ENCODE results near the gene ABCC6.
"Not testable (repeated sequence)": the region's sequence is repeated elsewhere in the genome, so short reads cannot be mapped to it uniquely, and the experiment has no call there.

ABCC6 gene

DNA sequence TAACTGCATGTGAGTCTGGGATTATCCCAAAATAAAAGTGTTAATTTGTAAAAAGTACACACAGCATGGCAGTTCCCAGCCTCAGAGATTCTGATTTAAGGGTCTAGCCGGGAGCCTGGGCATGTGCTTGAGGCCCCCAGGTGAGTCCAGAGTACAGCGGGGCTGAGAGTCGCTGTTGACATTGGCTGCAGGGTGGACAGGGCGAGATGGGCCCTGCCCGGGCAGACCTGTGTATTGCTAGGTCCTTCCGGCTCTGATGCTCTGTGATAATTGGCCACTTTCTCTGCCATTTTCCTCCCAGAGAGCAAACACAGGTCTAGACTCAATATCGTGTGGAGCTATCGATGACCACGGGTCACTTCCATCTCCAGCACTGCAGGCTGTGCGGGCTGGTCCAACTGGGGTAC, 73.6 kb downstream of the ABCC6 start:
- Mint-ChIP-seq H3K4me1 (no peaks in the 10 kb centered on the region), H3K27ac (ENCODE audit: low read depth) (no peak overlapping the region), H3K27me3 (no peaks in the 10 kb centered on the region), H3K36me3 (ENCODE audit: insufficient read depth) (peaks cover 2% of the 10 kb centered on the region), H3K9me3 (no peaks in the 10 kb centered on the region), H3K4me3 (no peak overlapping the region)
- DNase-seq (ENCODE audit: low spot score in 2 of 2) = no peak
- no peak for ATAC-seq (replicated peaks; ENCODE audit: extremely low read depth, poor library complexity, severe bottlenecking)

DNA sequence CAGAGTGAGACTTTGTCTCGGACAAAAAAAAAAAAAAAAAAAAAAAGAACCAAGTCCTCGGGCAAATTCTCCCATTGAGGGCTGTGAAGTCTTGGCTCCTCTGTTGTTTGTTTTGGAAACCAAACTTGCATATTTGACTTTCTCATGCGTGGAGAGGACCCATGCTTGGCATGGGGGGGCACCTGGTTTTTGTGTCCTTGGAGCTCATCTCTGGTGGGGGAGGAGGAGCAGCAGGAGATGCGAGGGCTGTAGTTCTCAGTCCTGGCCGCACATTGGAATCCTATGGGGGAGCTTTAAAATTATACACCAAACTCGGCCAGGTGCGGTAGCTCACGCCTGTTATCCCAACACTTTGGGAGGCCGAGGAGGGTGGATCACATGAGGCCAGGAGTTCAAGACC, 74.5 kb downstream of the ABCC6 start:
- H3K4me1 Mint-ChIP-seq = no peaks in the 10 kb centered on the region
- H3K4me3 Mint-ChIP-seq = no peak overlapping the region
- DNase-seq (ENCODE audit: low spot score in 2 of 2) = no peak
- H3K9me3 Mint-ChIP-seq = no peaks in the 10 kb centered on the region
- no peaks in the 10 kb centered on the region for H3K27me3 Mint-ChIP-seq
- no peak overlapping the region for H3K27ac Mint-ChIP-seq (ENCODE audit: low read depth)
- no peak for ATAC-seq (replicated peaks; ENCODE audit: extremely low read depth, poor library complexity, severe bottlenecking)
- peaks cover 2% of the 10 kb centered on the region for H3K36me3 Mint-ChIP-seq (ENCODE audit: insufficient read depth)

DNA sequence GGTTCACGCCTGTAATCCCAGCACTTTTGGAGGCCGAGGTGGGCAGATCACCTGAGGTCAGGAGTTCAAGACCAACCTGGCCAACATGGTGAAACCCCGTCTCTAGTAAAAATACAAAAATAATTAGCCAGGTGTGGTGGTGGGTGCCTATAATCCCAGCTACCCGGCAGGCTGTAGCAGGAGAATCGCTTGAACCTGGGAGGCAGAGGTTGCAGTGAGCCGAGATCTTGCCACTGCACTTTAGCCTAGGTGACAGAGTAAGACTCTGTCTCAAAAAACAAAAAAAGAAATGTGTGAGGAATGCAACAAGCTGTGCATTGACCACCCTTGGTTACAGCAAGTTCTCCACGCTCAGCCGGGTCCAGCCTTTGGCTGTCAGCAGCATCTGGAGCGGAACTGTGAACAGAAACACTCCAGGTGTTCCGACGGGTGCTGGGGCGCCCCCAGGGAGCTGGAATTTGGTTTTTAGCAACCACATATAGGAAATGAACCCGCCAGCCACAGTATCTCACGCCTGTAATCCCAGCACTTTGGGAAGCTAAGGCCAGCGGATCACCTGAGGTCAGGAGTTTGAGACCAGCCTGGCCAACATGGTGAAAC, 75.2 kb downstream of the ABCC6 start:
- not testable (repeated sequence) for ATAC-seq (replicated peaks; ENCODE audit: extremely low read depth, poor library complexity, severe bottlenecking); H3K4me3 Mint-ChIP-seq; H3K27me3 Mint-ChIP-seq; H3K27ac Mint-ChIP-seq (ENCODE audit: low read depth); H3K9me3 Mint-ChIP-seq; DNase-seq (ENCODE audit: low spot score in 2 of 2); H3K36me3 Mint-ChIP-seq (ENCODE audit: insufficient read depth); H3K4me1 Mint-ChIP-seq

DNA sequence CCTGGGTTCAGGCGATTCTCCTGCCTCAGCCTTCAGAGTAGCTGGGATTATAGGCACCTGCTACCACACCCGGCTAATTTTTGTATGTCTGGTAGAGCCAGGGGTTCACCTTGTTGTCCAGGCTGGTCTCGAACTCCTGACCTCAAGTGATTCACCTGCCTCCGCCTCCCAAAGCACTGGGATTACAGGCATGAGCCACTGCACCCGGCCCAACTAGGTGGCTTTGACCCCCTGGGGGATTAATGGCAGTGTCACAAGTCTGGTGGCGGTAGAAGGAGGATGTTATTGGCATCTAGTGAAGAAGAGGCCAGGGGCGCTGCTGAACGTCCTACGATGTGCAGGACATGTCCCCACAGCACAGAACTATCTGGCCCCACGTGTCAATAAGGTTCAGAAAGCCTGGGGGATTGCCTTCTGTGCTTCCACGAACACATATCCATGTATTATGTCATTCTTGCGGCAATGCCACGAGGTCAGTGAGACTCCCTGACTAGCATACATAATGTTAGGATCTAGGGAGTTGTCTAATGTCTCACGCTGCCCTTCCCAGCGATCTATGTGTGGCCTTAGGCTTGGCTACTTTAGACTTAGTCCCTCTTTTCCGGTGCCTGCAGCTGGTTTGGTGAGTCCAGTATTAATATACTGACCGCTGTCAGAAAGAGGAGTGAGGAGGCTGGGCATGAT, 75.8 kb downstream of the ABCC6 start:
- peaks cover 6% of the 10 kb centered on the region for H3K36me3 Mint-ChIP-seq (ENCODE audit: insufficient read depth)
- H3K27ac Mint-ChIP-seq (ENCODE audit: low read depth) = no peak overlapping the region
- no peak overlapping the region for H3K4me3 Mint-ChIP-seq
- no peak for DNase-seq (ENCODE audit: low spot score in 2 of 2)
- no peak for ATAC-seq (replicated peaks; ENCODE audit: extremely low read depth, poor library complexity, severe bottlenecking)
- no peaks in the 10 kb centered on the region for H3K9me3 Mint-ChIP-seq
- no peaks in the 10 kb centered on the region for H3K4me1 Mint-ChIP-seq
- H3K27me3 Mint-ChIP-seq = no peaks in the 10 kb centered on the region

DNA sequence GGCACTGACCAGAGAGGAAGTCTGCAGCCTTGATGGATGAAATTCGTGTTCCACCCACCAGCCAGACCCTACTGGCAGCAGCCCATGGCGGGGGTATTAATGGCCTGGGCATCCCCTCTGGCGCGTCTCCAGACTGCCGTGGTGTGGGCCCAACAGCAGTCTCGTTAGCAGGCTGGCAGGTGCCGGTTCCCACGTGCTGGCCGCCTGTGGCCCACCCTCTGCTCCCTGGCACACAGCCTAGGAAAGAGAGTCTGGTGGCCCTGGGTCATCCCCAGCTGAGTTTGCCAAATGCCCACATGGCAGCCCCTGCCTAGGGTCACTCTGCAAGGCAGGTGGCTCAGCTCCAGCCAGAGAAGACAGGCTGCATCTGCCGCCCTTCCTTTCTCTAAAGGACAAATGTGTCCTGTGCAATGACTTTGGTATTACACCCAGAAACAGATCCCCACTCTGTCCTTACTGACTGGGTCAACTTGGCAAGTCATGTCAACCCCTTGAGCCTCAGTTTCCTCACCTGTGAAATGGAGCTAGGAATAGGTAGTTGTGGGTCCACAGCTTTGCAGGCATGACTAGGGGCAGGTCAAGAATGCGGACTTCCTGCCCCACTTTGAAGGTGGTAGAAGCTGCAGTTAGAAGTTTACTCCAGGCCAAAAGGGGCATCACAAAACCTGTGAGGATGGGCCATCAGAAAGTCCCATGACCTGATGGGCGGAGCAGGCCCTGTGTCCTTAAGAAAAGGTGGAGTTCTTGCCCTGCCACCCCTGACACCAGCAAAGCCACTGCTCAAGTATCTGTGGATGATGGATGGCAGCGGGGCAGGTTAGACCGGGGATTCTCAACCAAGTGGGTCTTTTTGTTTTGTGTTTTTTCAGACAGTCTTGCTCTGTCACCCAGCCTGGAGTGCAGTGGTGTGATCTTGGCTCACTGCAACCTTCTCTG, 76.6 kb downstream of the ABCC6 start:
- H3K36me3 Mint-ChIP-seq (ENCODE audit: insufficient read depth) = peaks cover 11% of the 10 kb centered on the region
- H3K27me3 Mint-ChIP-seq = no peaks in the 10 kb centered on the region
- DNase-seq (ENCODE audit: low spot score in 2 of 2) = no peak
- ATAC-seq (replicated peaks; ENCODE audit: extremely low read depth, poor library complexity, severe bottlenecking) = no peak
- H3K9me3 Mint-ChIP-seq = no peaks in the 10 kb centered on the region
- no peaks in the 10 kb centered on the region for H3K4me1 Mint-ChIP-seq
- H3K27ac Mint-ChIP-seq (ENCODE audit: low read depth) = no peak overlapping the region
- no peak overlapping the region for H3K4me3 Mint-ChIP-seq

DNA sequence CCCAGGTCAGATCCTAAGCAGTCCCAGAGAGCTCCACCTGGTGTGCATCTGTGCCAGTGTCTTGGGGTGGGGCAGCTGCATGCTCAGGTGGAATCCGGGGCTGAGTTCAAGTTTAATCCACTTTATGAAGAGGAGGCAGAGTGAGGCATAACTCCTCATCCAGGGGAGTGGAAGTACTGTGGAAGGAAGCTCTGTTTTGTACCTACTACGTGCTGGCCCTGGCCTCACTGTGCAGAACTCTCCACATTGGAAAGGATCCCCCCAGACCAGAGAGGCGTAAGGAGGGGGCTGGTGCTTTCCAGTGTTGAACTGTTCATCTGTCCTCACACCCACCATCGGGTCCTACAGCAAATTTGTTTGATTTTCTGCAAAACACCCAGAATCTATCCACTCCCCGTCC, 78.0 kb downstream of the ABCC6 start:
- Mint-ChIP-seq H3K27me3 (no peaks in the 10 kb centered on the region), H3K36me3 (ENCODE audit: insufficient read depth) (peaks cover 19% of the 10 kb centered on the region), H3K9me3 (no peaks in the 10 kb centered on the region), H3K4me3 (no peak overlapping the region), H3K4me1 (no peaks in the 10 kb centered on the region), H3K27ac (ENCODE audit: low read depth) (peak overlapping the region; percentile 77)
- ATAC-seq (replicated peaks; ENCODE audit: extremely low read depth, poor library complexity, severe bottlenecking) (no peak), DNase-seq (ENCODE audit: low spot score in 2 of 2) (no peak)

DNA sequence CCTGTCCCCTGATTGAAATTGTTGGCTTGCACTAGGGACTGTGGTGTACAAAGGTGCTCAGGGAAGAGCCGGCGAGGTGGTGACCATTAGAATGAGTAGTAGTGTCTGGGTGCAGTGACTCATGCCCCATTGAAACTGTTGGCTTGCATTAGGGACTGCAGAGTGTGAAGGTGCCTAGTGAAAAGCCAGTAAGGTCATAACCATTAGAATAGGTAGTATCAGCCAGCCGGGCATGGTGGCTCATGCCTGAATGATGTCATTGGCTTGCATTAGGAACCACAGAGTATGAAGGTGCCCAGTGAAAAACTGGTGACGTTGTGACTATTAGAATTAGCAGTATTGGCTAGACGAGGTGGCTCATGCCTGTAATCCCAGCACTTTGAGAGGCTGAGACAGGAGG, 78.9 kb downstream of the ABCC6 start:
- H3K27ac Mint-ChIP-seq (ENCODE audit: low read depth) = peak overlapping the region; percentile 77
- H3K4me3 Mint-ChIP-seq = no peak overlapping the region
- H3K36me3 Mint-ChIP-seq (ENCODE audit: insufficient read depth) = peaks cover 27% of the 10 kb centered on the region
- no peaks in the 10 kb centered on the region for H3K9me3 Mint-ChIP-seq
- H3K4me1 Mint-ChIP-seq = no peaks in the 10 kb centered on the region
- DNase-seq (ENCODE audit: low spot score in 2 of 2) (no peak), ATAC-seq (replicated peaks; ENCODE audit: extremely low read depth, poor library complexity, severe bottlenecking) (no peak)
- no peaks in the 10 kb centered on the region for H3K27me3 Mint-ChIP-seq

DNA sequence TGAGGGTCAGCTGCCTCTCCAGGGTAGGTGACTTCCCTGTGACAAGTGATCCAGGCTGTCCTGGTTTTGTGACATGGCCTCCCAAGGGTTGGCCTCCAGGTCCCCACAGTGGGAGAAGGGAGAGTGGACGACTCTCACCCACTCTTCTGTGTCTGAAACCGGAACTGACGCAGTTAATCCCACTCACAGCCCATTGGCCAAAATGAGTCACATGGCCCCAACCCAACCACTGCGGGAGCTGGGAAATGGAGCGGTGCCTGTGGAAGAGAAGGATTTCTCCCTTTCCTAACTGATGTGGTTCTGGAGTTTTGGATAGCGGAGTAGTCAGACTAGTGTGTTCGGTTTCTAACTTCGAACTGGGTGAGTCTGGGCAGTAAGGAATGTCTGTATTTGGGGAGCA, 79.4 kb downstream of the ABCC6 start:
- DNase-seq (ENCODE audit: low spot score in 2 of 2) (no peak), ATAC-seq (replicated peaks; ENCODE audit: extremely low read depth, poor library complexity, severe bottlenecking) (no peak)
- no peaks in the 10 kb centered on the region for H3K9me3 Mint-ChIP-seq
- no peak overlapping the region for H3K4me3 Mint-ChIP-seq
- no peaks in the 10 kb centered on the region for H3K4me1 Mint-ChIP-seq
- H3K27ac Mint-ChIP-seq (ENCODE audit: low read depth) = no peak overlapping the region
- no peaks in the 10 kb centered on the region for H3K27me3 Mint-ChIP-seq
- peaks cover 31% of the 10 kb centered on the region for H3K36me3 Mint-ChIP-seq (ENCODE audit: insufficient read depth)

DNA sequence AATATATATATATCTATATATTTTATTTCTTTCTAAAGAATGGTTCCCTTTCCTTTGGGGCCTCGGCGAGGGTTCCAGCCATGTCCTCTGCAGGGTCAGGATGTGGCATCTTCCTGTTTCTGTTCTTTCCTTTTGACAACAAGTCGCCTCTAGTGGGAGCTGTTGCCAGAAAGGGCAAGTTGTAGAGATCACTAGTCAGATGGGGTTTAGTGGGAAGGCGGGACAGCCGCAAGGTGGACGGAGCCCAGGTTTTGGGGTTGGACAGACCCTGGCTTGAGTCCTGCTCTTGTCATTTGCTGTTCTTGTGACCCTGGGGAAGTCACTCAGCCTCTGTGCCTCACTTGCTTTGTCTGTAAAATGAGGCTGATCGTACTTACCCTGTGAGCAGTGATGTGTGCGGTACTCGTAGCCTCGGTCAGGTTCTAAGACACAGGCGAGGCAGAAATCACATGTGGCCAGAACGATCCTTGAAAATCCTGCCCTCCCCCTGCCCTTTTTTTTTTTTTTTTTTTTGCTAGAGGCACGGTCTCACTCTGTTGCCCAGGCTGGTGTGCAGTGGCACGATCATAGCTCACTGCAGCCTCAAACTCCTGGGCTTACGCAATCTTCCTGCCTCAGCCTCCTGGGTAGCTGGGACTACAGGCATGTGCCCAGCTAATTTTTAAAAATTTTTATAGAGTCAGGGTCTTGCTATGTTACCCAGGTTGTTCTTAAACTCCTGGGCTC, 80.1 kb downstream of the ABCC6 start:
- no peak for DNase-seq (ENCODE audit: low spot score in 2 of 2)
- Mint-ChIP-seq H3K27me3 (no peaks in the 10 kb centered on the region), H3K36me3 (ENCODE audit: insufficient read depth) (peaks cover 38% of the 10 kb centered on the region), H3K27ac (ENCODE audit: low read depth) (no peak overlapping the region), H3K9me3 (no peaks in the 10 kb centered on the region), H3K4me3 (no peak overlapping the region), H3K4me1 (no peaks in the 10 kb centered on the region)
- ATAC-seq (replicated peaks; ENCODE audit: extremely low read depth, poor library complexity, severe bottlenecking) = no peak

DNA sequence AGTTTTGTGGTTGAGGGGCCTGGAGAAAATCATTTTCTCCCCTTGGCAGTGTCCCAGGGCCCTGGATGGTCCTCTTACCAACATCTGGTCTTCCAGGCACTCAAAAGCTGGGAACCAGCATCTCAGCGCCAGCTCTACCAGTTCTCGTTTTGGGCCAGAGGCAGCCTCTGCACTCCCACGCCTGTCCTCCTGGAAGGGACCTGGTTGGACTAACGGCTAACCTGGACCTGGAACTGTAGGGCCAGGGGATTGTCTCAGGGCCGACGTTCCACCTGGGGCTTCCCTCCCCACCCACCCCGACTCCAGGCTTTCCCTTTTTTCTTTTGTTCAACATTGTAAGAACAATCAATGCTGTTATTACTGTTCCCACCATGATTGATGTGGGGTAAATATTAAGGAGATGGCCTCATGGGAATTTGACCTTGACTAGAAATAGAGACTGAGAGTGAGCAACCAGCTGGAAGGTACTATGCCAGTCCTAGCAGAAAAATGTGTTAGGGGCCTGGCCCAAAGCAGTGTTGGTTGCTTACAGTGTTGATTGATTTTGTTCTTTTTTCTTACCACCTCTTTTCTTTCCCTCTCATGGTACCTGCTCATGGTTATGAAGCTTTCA, 81.4 kb downstream of the ABCC6 start:
- no peak overlapping the region for H3K4me3 Mint-ChIP-seq
- DNase-seq (ENCODE audit: low spot score in 2 of 2) (no peak), ATAC-seq (replicated peaks; ENCODE audit: extremely low read depth, poor library complexity, severe bottlenecking) (no peak)
- no peaks in the 10 kb centered on the region for H3K27me3 Mint-ChIP-seq
- no peak overlapping the region for H3K27ac Mint-ChIP-seq (ENCODE audit: low read depth)
- H3K4me1 Mint-ChIP-seq = no peaks in the 10 kb centered on the region
- H3K9me3 Mint-ChIP-seq = no peaks in the 10 kb centered on the region
- peaks cover 40% of the 10 kb centered on the region for H3K36me3 Mint-ChIP-seq (ENCODE audit: insufficient read depth)

DNA sequence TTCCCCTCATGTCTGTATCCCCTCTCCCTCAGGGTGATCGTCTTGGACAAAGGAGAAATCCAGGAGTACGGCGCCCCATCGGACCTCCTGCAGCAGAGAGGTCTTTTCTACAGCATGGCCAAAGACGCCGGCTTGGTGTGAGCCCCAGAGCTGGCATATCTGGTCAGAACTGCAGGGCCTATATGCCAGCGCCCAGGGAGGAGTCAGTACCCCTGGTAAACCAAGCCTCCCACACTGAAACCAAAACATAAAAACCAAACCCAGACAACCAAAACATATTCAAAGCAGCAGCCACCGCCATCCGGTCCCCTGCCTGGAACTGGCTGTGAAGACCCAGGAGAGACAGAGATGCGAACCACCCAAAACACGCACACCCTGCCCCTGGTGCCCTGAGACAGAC, 82.2 kb downstream of the ABCC6 start:
- ATAC-seq (replicated peaks; ENCODE audit: extremely low read depth, poor library complexity, severe bottlenecking) (no peak), DNase-seq (ENCODE audit: low spot score in 2 of 2) (no peak)
- Mint-ChIP-seq H3K9me3 (no peaks in the 10 kb centered on the region), H3K36me3 (ENCODE audit: insufficient read depth) (peaks cover 43% of the 10 kb centered on the region), H3K27ac (ENCODE audit: low read depth) (no peak overlapping the region), H3K4me3 (no peak overlapping the region), H3K27me3 (no peaks in the 10 kb centered on the region), H3K4me1 (no peaks in the 10 kb centered on the region)

DNA sequence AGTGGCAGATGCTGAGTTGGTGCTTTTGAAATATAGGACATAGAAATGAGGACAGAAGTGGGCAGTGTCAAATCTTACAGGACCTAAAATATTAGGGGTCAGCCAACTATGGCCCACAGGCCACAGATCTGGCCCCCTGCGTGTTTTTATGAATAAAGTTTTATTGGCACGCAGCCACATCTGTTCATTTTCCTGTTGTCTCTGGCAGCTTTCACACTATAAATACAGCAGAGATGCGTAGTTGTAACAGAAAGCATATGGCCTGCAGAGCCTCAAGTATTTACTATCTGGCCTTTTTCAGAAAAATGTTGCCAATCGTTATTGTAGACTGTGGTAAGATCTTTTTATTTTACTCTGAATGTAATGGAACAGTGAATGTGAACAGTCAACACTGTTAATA, 82.8 kb downstream of the ABCC6 start:
- Mint-ChIP-seq H3K9me3 (no peaks in the 10 kb centered on the region), H3K36me3 (ENCODE audit: insufficient read depth) (peaks cover 49% of the 10 kb centered on the region), H3K27ac (ENCODE audit: low read depth) (no peak overlapping the region), H3K4me3 (no peak overlapping the region), H3K4me1 (no peaks in the 10 kb centered on the region), H3K27me3 (no peaks in the 10 kb centered on the region)
- no peak for ATAC-seq (replicated peaks; ENCODE audit: extremely low read depth, poor library complexity, severe bottlenecking)
- no peak for DNase-seq (ENCODE audit: low spot score in 2 of 2)

Measured in central memory CD8-positive, alpha-beta T cell (primary cell).